SK-N-SH (cell line): ENCODE data around the gene RPS8. TPM values are rescaled to one million over a fixed set of nuclear protein-coding genes. Genes with fewer than 3 reads are reported as not detected.
"Not testable (repeated sequence)": the region's sequence is repeated elsewhere in the genome, so short reads cannot be mapped to it uniquely, and the experiment has no call there.

Experiments
- CTCF ChIA-PET: fragments of 300-600, 350-600 bp; formaldehyde crosslinking; extraction: SDS; loops from one replicate; lab custom pipeline; 2021; lab: Yijun Ruan, JAX
- POLR2A ChIA-PET: fragments of 350-600 bp; sonication (Branson Sonifier 250); formaldehyde crosslinking; extraction: SDS; loops from one replicate; lab custom pipeline; 2020; ENCODE audit warnings: antibody characterized with exemption, inconsistent platforms; lab: Yijun Ruan, JAX
- DNase-seq: peaks from one replicate; pipeline ENCODE4 v3.0.0; 2012
- H2AFZ ChIP-seq: fragments of 200-600 bp; sonication (generic); 2 replicates; pipeline ENCODE4 v1.8.1; 2016; ENCODE audit warnings: antibody characterized with exemption, mild to moderate bottlenecking, low read depth
- H3F3A ChIP-seq: fragments of 200-600 bp; sonication (generic); replicated peaks from 2 replicates; pipeline ENCODE3; 2016; ENCODE audit warnings: antibody characterized with exemption, mild to moderate bottlenecking; ENCODE audit not compliant: insufficient read depth
- H3K27ac ChIP-seq, 2 experiments: fragments of 200-500 bp in 1 of 2; fragments of 200-600 bp in 1 of 2; sonication (Bioruptor generic) in 1 of 2; sonication (generic), shearing (Covaris generic) in 1 of 2; 2 replicates each; pipeline versions ENCODE4 v1.5.1 to v1.6.1; 2014 to 2016; ENCODE audit warnings: low read depth in 2 of 2, inconsistent platforms in 1 of 2, low read length in 1 of 2, mild to moderate bottlenecking in 1 of 2, mixed read lengths in 1 of 2
- H3K27me3 ChIP-seq: fragments of 200-600 bp; sonication (generic), shearing (Covaris generic); 2 replicates; pipeline ENCODE4 v1.6.1; 2016; ENCODE audit warnings: mixed run types; ENCODE audit not compliant: insufficient read depth
- H3K36me3 ChIP-seq, 2 experiments: fragments of 200-500 bp in 1 of 2; fragments of 200-600 bp in 1 of 2; sonication (Bioruptor generic) in 1 of 2; sonication (generic) in 1 of 2; replicated peaks in 1 of 2; 2 replicates each; pipeline versions ENCODE3 to v1.5.1; 2014 to 2016; ENCODE audit warnings: low read length in 1 of 2, mild to moderate bottlenecking in 1 of 2; ENCODE audit not compliant: insufficient read depth in 2 of 2, control insufficient read depth in 1 of 2
- H3K4me1 ChIP-seq, 2 experiments: fragments of 200-500 bp in 1 of 2; fragments of 200-600 bp in 1 of 2; sonication (Bioruptor generic) in 1 of 2; sonication (generic), shearing (Covaris generic) in 1 of 2; 2 replicates each; pipeline versions ENCODE4 v1.5.1 to v1.6.1; 2014 to 2016; ENCODE audit warnings: low read depth in 1 of 2, low read length in 1 of 2, mixed run types in 1 of 2; ENCODE audit not compliant: insufficient read depth in 2 of 2, control insufficient read depth in 1 of 2
- H3K4me2 ChIP-seq: fragments of 200-600 bp; sonication (generic), shearing (Covaris generic); 2 replicates; pipeline ENCODE4 v1.6.1; 2017; ENCODE audit warnings: mixed run types
- H3K4me3 ChIP-seq, 2 experiments: fragments of 200-500 bp in 1 of 2; fragments of 200-600 bp in 1 of 2; sonication (Bioruptor generic) in 1 of 2; sonication (generic), shearing (Covaris generic) in 1 of 2; 2 replicates each; pipeline versions ENCODE4 v1.5.1 to v1.8.1; 2014 to 2016; ENCODE audit warnings: low read depth in 2 of 2, inconsistent platforms in 1 of 2, low read length in 1 of 2, mild to moderate bottlenecking in 1 of 2, mixed read lengths in 1 of 2, moderate library complexity in 1 of 2
- H3K79me2 ChIP-seq: fragments of 200-600 bp; sonication (generic); 2 replicates; pipeline ENCODE4 v1.8.1; 2017; ENCODE audit warnings: mild to moderate bottlenecking; ENCODE audit not compliant: insufficient read depth
- H3K9ac ChIP-seq: fragments of 200-600 bp; sonication (generic); 2 replicates; pipeline ENCODE4 v1.6.1; 2017; ENCODE audit warnings: mixed run types
- H3K9me2 ChIP-seq: fragments of 200-600 bp; sonication (generic); 2 replicates; pipeline ENCODE4 v1.6.1; 2017; ENCODE audit warnings: mixed run types
- H3K9me3 ChIP-seq: fragments of 200-600 bp; sonication (generic); 2 replicates; pipeline ENCODE4 v1.6.1; 2017; ENCODE audit warnings: mixed run types, mild to moderate bottlenecking, moderate library complexity
- H4K20me1 ChIP-seq: fragments of 200-600 bp; sonication (generic); 2 replicates; pipeline ENCODE4 v1.6.1; 2017; ENCODE audit warnings: mild to moderate bottlenecking, mixed run types; ENCODE audit not compliant: insufficient read depth
- CTCF ChIP-seq: fragments of 200-600 bp; sonication (generic); IDR thresholded peaks from 2 replicates; pipeline ENCODE4 v1.6.1; 2017; ENCODE audit warnings: antibody characterized with exemption, mild to moderate bottlenecking, moderate library complexity
- ELF1 ChIP-seq: IDR thresholded peaks from 2 replicates; pipeline ENCODE4 v1.4.0; 2012
- EP300 ChIP-seq, 2 experiments: IDR thresholded peaks; 2 replicates each; pipeline versions ENCODE4 v1.4.0 to v1.6.1; 2012; ENCODE audit warnings: borderline replicate concordance in 1 of 2, low read depth in 1 of 2, low read length in 1 of 2
- FOXJ3 ChIP-seq: sonication (generic); formaldehyde crosslinking; IDR thresholded peaks from 2 replicates; pipeline ENCODE4 v1.5.1; 2020; ENCODE audit warnings: mild to moderate bottlenecking, missing genetic modification reagents
- JUND ChIP-seq: IDR thresholded peaks from 2 replicates; pipeline ENCODE4 v1.4.0; 2012
- NFIC ChIP-seq: IDR thresholded peaks from 2 replicates; pipeline ENCODE4 v1.4.0; 2012; ENCODE audit warnings: borderline replicate concordance
- RFX5 ChIP-seq: IDR thresholded peaks from 2 replicates; pipeline ENCODE4 v1.6.1; 2012; ENCODE audit warnings: mild to moderate bottlenecking, improper control_type of control experiment, low read length
- RXRA ChIP-seq: IDR thresholded peaks from 2 replicates; pipeline ENCODE4 v1.4.0; 2012; ENCODE audit warnings: low read depth, mild to moderate bottlenecking, borderline replicate concordance
- SIN3A ChIP-seq: IDR thresholded peaks from 2 replicates; pipeline ENCODE4 v1.6.1; 2012; ENCODE audit warnings: low read depth, mild to moderate bottlenecking, low read length, moderate library complexity, borderline replicate concordance
- USF2 ChIP-seq: fragments of 150-350 bp; IDR thresholded peaks from 2 replicates; pipeline ENCODE4 v1.6.1; 2017; ENCODE audit warnings: antibody characterized with exemption, low read length, low read depth, borderline replicate concordance
- ZBTB33 ChIP-seq: IDR thresholded peaks from 2 replicates; pipeline ENCODE4 v1.4.0; 2012; ENCODE audit warnings: low read depth, borderline replicate concordance
- WGBS: methylation state at CpG from one replicate; pipeline ENCODE4 v1.1.6; 2017; ENCODE audit warnings: low lambda C conversion rate; 5-methylcytosine and 5-hydroxymethylcytosine counted together
- polyA plus RNA-seq, 3 experiments: library from polyadenylated mRNA; depleted of rRNA; stranded (reverse); fragments of >200 nt; gene quantifications; 2 replicates each; pipeline ENCODE4 v1.2.3, GENCODE V29; 2012

Gene RPS8
- polyA plus RNA-seq, 1 of the 3 experiments (the other 2 are of a cell fraction), result 3,303 TPM

GRCh38 chr1:44759077-44759476, 16.3 kb upstream of the RPS8 start:
- WGBS, result 94% methylated on average over 10 of the region's 11 CpGs
- H3K79me2 ChIP-seq, result no peaks in the 10 kb centered on the region
- no peak for TF ChIP-seq RXRA
- no peak for TF ChIP-seq USF2
- no peak for TF ChIP-seq NFIC
- TF ChIP-seq FOXJ3 (CRISPR knock-in tag), result no peak
- H3K4me2 ChIP-seq, result no peak overlapping the region
- CTCF ChIA-PET, result no interaction called here
- no peak overlapping the region for H3K4me3 ChIP-seq
- no peaks in the 10 kb centered on the region for H3F3A ChIP-seq
- POLR2A ChIA-PET, result interaction anchor here (0.6 to 1.2 kb wide), 3 partner anchors 11 to 16 kb away, joined by 3 read pairs; partner anchors contain the start of gene RPS8
- no peak overlapping the region for H3K27ac ChIP-seq
- H3K27me3 ChIP-seq, result no peaks in the 10 kb centered on the region
- no peak overlapping the region for H3K9ac ChIP-seq
- no peaks in the 10 kb centered on the region for H3K9me3 ChIP-seq
- H4K20me1 ChIP-seq, result no peaks in the 10 kb centered on the region
- no peak for DNase-seq
- H3K9me2 ChIP-seq, result no peaks in the 10 kb centered on the region
- H3K4me1 ChIP-seq, result no peaks in the 10 kb centered on the region
- no peak overlapping the region for H2AFZ ChIP-seq
- H3K36me3 ChIP-seq, result peaks cover 24 to 48% of the 10 kb centered on the region in 2 experiments

GRCh38 chr1:44760876-44761275, 14.5 kb upstream of the RPS8 start:
- CTCF ChIA-PET, result no interaction called here
- Histone ChIP-seq H3K4me2 (no peak overlapping the region), H3K9me3 (no peaks in the 10 kb centered on the region), H3K9ac (no peak overlapping the region), H3K27ac (no peak overlapping the region), H3K79me2 (no peaks in the 10 kb centered on the region), H3K27me3 (no peaks in the 10 kb centered on the region), H4K20me1 (no peaks in the 10 kb centered on the region), H3K4me1 (no peaks in the 10 kb centered on the region), H3K36me3 (peaks cover 20 to 45% of the 10 kb centered on the region in 2 experiments), H3K4me3 (no peak overlapping the region), H3F3A (no peaks in the 10 kb centered on the region), H2AFZ (no peak overlapping the region), H3K9me2 (no peaks in the 10 kb centered on the region)
- TF ChIP-seq CTCF, result no peak
- TF ChIP-seq NFIC, result no peak
- no peak for TF ChIP-seq USF2
- no peak for TF ChIP-seq ELF1
- TF ChIP-seq EP300 (IDR thresholded peaks at IDR 0.05; ENCODE audit: borderline replicate concordance in 1 of 2, low read depth in 1 of 2, low read length in 1 of 2), result no peak
- no peak for TF ChIP-seq ZBTB33
- no peak for TF ChIP-seq JUND
- no peak for TF ChIP-seq RFX5
- no peak for TF ChIP-seq SIN3A
- DNase-seq, result no peak
- POLR2A ChIA-PET, result interaction anchor here (1.3 kb wide), 1 partner anchor 14 kb away, joined by 3 read pairs; the partner anchor contains the start of gene RPS8
- 96% methylated on average over 3 of the region's 3 CpGs for WGBS

GRCh38 chr1:44766421-44766820, 8.9 kb upstream of the RPS8 start:
- not testable (repeated sequence) for DNase-seq, H3K9me2 ChIP-seq, H2AFZ ChIP-seq, H3K4me2 ChIP-seq, H3K4me3 ChIP-seq, H3K4me1 ChIP-seq, H3K9me3 ChIP-seq, H3F3A ChIP-seq, H3K27ac ChIP-seq, H4K20me1 ChIP-seq, H3K27me3 ChIP-seq, H3K79me2 ChIP-seq, H3K9ac ChIP-seq
- POLR2A ChIA-PET, result interaction anchor here (2.5 kb wide), 1 partner anchor 9 kb away, joined by 13 read pairs; the partner anchor contains the start of gene RPS8
- WGBS, result 93% methylated on average over 6 of the region's 6 CpGs
- H3K36me3 ChIP-seq, result peaks cover 15 to 16% of the 10 kb centered on the region in 2 experiments
- CTCF ChIA-PET, result interaction anchor here (1.1 to 2.2 kb wide), 2 partner anchors 19 to 37 kb away, joined by 3 to 5 read pairs; no protein-coding TSS in a partner anchor
